ENCODE measurements around the gene CATSPER4. TPM values are rescaled to one million over a fixed set of nuclear protein-coding genes. Genes with fewer than 3 reads are reported as not detected.

Gene CATSPER4
- total RNA-seq, 1 donor from 2014 or later = not detected

DNA sequence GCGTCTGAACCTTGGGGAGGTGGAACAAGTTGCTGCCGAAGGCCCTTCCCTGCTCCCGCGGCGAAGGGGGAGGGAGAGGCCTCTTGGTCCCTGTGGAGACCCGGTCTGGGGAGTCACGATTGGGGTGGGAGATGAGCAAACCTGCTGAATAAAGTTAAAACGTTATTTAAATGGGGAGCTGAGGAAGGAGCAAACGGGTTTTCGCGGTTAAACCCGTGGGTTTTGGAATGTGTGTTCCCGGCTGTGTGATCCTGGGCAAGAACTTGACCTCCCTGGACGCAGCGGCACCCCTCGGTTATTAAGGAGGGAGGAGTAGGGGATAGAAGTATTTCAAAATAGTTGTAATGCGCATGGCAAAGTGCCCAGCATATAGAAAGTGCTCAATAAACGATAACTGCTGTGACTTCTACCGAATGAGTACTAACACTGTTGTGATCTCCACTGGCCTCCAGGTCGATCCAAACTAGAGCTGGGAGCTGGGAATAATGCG lies 28.1 kb upstream of the CATSPER4 start:
- ATAC-seq (ENCODE audit: poor library complexity) (no peak), DNase-seq (no peak)
- intact Hi-C loops (cut with DNase I) = loop anchor here (5.0 kb wide), 1 partner anchor 125 kb away; no protein-coding TSS in a partner anchor

- no peak for DNase-seq
- intact Hi-C loops (cut with DNase I) = loop anchor here (5.0 kb wide), 1 partner anchor 126 kb away; no protein-coding TSS in a partner anchor
- no peak for ATAC-seq (ENCODE audit: poor library complexity)
These were observed 26.7 kb upstream of the CATSPER4 start for GRCh38 chr1:26163684-26164035.

- DNase-seq = peak; percentile 61
- intact Hi-C loops (cut with DNase I) = loop anchor here (5.0 kb wide), 1 partner anchor 127 kb away; no protein-coding TSS in a partner anchor
- ATAC-seq (ENCODE audit: poor library complexity) = peak; percentile 37
These were observed 26.2 kb upstream of the CATSPER4 start for GRCh38 chr1:26164036-26164860.

- peak; percentile 22 for DNase-seq
- intact Hi-C loops (cut with DNase I) = loop anchor here (5.0 kb wide), 2 partner anchors 62 to 128 kb away; no protein-coding TSS in a partner anchor
- ATAC-seq (ENCODE audit: poor library complexity) = no peak
These were observed 25.2 kb upstream of the CATSPER4 start for GRCh38 chr1:26164861-26165842.

- intact Hi-C loops (cut with DNase I) = loop anchor here (5.0 kb wide), 1 partner anchor 61 kb away; no protein-coding TSS in a partner anchor
- no peak for ATAC-seq (ENCODE audit: poor library complexity)
These were observed 23.6 kb upstream of the CATSPER4 start for GRCh38 chr1:26166719-26167281.

GRCh38 chr1:26168410-26169197 lies 21.8 kb upstream of the CATSPER4 start, which contains the start of gene C1orf232:
Gene C1orf232, minus strand, starts transcription at chr1:26168963. Its CDS starts 464 bp downstream, at chr1:26168499.
- no peak for ATAC-seq (ENCODE audit: poor library complexity)
- DNase-seq = no peak
- intact Hi-C loops (cut with DNase I) = loop anchor here (5.0 kb wide), 1 partner anchor 59 kb away; no protein-coding TSS in a partner anchor

More at GRCh38 chr1:26166719-26167281, 23.6 kb upstream of the CATSPER4 start:
- DNase-seq = peak; percentile 3

DNA sequence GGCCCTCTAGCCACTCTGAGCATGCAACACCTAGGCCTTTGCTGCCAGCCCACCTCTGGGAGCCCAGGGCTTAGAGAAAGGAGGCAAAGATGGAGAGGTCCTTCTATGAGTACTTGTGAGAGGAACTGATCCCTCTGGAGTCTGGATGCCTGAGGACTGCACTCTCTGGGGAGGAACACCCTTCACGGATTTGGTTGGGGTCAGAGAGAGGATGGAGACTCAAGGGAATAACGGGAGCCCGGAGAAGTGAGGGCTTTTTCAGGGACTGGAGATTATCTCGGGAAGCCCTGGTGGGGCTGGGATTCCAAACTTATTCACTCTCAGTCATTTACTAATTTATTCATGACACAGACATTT lies 21.2 kb upstream of the CATSPER4 start:
- DNase-seq (no peak), ATAC-seq (ENCODE audit: poor library complexity) (no peak)
- intact Hi-C loops (cut with DNase I) = loop anchor here (5.0 kb wide), 1 partner anchor 58 kb away; no protein-coding TSS in a partner anchor

- ATAC-seq (ENCODE audit: poor library complexity) (peak; percentile 97), DNase-seq (peak; percentile 95)
- intact Hi-C loops (cut with DNase I) = loop anchor here (5.0 kb wide), 1 partner anchor 57 kb away; no protein-coding TSS in a partner anchor
These were observed 20.5 kb upstream of the CATSPER4 start, which contains the start of gene ZNF593 for GRCh38 chr1:26169669-26170471. Gene ZNF593, plus strand, starts transcription at chr1:26169908. Its CDS starts 76 bp downstream, at chr1:26169984.

GRCh38 chr1:26170472-26170821 lies 20.0 kb upstream of the CATSPER4 start:
- no peak for DNase-seq
- no peak for ATAC-seq (ENCODE audit: poor library complexity)
- intact Hi-C loops (cut with DNase I) = no loop called here

DNA sequence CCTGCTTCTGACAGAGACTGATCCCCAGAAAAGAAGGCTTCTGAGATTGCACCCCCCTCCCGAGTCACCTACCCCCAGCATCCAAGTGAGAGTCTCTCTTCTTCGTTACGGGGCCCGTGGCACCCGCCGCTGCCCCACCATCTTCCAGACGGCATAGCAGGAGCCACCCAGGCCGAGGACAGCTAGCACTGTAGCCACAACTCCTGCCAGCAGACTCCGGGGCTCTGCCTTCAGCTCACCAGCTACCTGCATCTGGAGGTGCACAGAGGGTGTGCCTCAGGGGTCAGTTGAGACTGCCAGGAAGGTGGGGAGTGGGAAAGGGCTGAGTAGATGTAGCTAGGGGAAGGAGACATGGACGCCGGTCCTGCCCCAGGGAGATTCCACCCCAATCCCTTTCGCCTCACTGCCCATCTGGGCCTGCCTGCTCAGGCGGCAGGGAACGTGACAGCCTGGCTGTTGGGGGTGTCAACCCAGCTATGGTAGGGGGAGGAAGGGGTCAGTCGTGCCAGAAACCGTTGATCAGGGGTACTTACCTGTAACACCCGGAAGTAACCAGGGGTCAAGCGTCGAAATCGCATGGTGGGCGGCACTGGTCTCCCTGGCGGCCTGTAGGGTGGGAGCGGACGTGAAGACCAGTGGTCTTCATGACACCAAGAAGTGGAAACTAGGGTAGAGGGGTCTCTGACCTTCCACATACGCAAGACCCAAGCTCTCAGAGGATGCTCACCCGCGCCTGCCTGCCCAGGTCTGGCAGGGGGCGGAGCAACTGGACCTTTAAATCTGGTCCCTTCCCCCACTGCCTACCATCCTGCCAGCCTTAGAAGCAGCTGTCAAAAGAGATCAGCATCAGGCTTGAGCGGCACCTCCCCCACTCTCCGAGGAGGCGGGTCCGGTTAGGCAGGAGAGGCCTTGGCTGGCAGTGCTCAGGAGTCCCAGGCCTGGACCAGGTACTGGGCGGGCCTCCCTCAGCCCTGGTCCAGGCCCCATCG lies 19.0 kb upstream of the CATSPER4 start, which contains the start of gene ZNF593OS:
Gene ZNF593OS, minus strand, starts transcription at position 749 of the 989 bp plus-strand sequence. Its CDS starts 171 bp downstream, at position 578.
- no peak for DNase-seq
- no peak for ATAC-seq (ENCODE audit: poor library complexity)
- intact Hi-C loops (cut with DNase I) = no loop called here

- intact Hi-C loops (cut with DNase I) = no loop called here
- ATAC-seq (ENCODE audit: poor library complexity) = no peak
These were observed 15.1 kb upstream of the CATSPER4 start for GRCh38 chr1:26175346-26175745.

GRCh38 chr1:26177182-26177684 lies 13.2 kb upstream of the CATSPER4 start, which contains the start of gene CNKSR1:
Gene CNKSR1, plus strand, starts transcription at chr1:26177491. Its CDS starts 57 bp downstream, at chr1:26177548.
- intact Hi-C loops (cut with DNase I) = no loop called here
- ATAC-seq (ENCODE audit: poor library complexity) (peak; percentile 45), DNase-seq (no peak)

More at GRCh38 chr1:26175346-26175745, 15.1 kb upstream of the CATSPER4 start:
- DNase-seq = no peak

GRCh38 chr1:26180010-26180506 lies 10.3 kb upstream of the CATSPER4 start:
- intact Hi-C loops (cut with DNase I) = loop anchor here (10.0 kb wide), 1 partner anchor 145 kb away; no protein-coding TSS in a partner anchor
- DNase-seq (no peak), ATAC-seq (ENCODE audit: poor library complexity) (no peak)

- no peak for ATAC-seq (ENCODE audit: poor library complexity)
- intact Hi-C loops (cut with DNase I) = loop anchor here (10.0 kb wide), 1 partner anchor 143 kb away; no protein-coding TSS in a partner anchor
- no peak for DNase-seq
These were observed 8.6 kb upstream of the CATSPER4 start for GRCh38 chr1:26181586-26182382.
